GM19035 (cell line): ENCODE data around the gene GTPBP3.
A peak's percentile ranks its signal among the peaks of the same experiment; 100 is the strongest.

Experiments
- ATAC-seq: cut with Tn5 transposase; IDR thresholded peaks from one replicate; pipeline ENCODE4 v1.9.1; 2021; ENCODE audit not compliant: unreplicated experiment

Gene GTPBP3

DNA sequence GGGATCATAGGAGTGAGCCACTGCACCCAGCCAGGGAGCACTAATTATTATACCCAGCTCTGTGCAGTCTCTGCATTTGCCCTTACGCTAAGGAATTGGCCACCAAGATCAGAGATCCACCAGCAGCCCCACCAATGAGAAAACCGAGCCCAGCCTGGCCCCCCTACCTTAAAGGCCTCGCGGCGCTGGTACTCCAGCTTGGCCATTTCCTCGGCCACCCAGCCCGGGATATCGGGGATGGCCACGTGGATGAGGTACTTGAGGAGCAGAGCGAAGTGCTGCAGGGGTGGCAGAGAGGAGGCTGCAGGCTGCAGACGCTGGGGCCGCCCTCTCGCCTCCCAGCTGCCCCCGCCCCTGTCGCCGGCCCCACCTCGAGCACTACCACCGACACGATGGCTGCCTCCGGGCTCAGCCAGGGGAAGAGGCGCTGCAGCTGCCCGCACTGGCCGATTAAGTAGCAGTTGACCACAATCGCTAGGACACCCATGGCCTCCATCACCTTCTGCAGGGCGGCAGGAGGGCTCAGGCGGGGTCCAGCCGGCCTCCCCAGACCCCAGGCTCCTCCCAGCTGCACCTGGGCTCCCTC, 10.2 kb upstream of the GTPBP3 start:
- no peak for ATAC-seq

DNA sequence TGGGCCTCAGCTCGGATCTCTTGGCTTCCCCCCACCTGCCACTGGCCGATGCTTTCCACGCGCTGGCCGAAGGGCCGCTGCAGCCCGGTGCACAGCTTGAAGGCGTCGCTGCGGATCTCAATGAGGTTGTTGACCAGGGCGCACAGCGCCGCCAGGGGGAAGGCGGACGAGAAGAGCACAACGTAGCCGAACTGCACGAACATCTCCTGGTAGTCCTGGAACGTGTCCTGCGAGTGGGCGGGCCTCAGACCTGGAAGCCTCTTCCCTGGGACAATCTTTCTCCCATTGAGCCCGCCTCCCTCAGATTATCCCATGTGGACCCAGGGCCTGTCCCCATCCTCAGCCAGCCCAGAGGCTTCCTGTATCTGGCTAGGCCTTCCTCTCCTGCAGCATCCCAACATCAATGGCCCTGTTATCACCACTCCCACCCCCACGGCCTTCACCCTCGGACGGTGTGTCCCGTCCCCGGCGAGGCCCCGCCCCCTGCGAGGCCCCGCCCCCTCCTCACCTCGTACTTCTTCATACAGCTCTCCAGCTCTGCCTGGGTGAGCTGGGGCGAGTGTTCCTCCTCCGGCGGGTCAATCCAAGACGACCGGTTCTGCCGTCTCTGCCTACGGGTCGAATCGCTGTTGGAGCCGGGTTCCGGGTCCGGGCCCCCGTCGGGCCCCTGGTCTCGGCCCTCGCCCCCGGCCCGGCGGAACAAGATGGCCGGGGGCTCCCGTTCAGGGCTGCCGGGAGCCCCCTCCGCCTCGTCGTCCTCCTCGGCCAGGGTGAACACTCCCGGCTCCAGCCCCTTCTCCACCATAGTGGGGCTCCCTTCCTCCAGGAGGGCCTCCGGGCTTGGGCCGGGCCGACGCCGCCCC, 9.5 kb upstream of the GTPBP3 start:
- ATAC-seq = no peak

DNA sequence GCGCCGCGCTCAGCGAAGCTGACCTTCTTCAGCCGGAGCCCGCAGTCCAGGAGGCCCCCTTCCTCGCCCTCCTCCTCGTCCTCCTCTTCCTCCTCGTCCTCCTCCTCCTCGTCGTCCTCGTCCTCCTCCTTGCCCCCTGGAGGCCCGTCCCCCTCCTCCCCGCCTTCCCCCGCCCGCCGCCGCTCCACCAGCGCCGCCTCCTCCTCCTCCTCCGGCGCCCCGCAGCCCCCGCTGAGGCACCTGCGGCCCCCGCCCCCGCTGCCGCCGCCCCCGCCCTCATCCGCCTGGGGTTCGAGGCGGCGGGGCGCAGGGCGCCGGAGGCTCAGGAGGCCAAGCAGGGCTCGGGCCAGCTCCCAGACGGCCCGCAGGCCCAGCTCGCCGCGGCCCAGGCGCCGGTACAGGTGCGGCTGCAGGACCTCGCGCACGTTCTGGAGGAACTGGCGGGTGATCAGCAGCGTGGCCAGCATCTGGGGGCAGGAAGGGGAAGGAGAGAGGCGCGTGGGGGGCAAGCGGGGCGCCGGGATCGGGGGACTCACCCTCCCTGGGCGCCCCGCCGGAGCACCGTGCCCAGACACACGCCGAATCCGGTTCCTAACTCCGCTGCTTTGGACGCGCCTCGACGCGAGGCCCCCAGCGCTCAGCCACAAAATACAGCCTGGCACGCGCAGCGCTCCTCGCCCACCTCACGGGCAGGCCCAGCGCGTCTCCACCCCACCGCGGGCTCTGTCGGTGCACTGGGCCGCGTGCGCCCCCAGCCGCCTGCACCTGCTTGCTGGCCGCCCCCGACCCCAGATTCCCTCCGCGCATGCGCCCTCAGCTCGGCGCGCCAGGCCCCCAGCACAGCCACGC, 8.6 kb upstream of the GTPBP3 start:
- ATAC-seq = no peak

DNA sequence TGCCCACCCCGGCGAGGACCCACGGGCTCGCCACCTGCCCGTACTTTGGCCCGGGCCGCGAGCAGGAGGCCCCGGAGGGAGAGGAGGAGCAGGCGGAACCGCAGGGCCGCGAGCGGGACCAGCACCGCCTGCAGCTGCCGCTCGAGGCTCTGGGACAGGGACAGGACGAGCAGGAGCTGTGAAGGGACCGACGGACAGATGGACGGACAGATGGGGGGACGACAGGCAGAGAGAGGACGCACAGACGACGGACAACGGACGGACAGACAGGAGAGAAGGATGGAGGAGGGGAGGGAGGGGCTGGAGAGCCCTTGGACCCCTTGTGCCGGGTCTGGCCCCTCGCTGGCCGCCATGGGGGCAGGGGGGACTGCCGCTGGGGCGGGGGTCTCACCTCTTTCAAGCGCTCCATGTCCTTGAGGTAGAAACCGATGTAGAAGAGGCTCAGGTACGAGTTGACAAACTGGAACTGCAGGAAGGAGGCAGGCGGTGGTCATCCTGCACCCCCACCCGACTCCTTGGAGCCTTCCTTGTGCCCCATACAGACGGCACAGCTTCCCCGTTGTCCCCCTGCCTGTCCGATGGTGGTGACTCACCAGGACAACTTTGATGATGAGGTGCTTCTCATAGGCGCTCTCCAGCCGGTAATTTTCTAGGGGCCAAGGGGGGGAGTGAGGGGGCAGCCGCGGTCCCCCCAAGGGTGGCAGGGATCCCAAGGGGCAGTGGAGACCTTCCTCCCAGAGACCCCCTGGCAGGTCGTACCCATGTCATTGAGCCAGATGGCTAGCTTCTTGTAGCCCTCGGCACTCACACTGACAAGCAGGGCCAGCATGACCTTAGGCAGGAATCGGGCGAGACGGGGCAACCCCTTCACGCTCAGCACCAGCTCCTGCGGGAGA, 7.7 kb upstream of the GTPBP3 start:
- ATAC-seq = no peak

DNA sequence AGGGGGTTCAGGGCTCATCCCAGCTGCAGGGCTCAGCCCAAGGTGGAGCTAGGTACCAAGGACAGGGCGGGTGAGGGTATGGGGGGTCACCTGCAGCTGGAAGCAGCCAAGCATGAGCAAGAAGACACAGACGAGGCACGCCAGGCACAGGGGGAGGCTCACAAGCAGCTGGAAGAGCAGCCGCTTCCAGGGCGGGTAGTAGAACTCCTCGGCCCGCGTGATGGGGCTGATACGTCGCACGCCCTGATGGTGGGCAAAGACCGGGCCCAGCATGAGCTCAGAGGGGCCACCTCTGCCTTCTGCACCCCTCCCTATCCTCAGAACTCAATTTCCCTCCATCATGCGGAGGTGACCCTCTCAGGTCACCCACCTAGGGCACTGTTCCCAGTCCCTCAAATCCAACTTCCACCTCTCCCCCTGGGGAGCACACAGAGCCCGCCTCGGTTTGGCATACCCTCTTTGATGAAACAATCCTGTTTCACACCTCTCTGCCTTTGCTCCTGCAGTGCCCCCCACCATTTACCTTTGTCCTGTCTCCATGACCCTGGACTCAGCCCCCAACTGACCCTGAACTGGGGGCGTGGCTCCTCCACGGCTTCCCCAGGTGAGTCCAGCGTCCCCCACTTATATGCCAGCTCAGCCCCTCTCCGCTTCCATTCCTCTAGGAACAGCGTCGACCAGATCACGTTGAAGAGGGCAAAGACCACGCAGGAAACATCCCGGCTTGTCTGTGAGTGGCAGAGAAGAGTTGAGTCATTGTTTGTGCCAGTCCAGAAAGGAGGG, 6.9 kb upstream of the GTPBP3 start:
- ATAC-seq = no peak

DNA sequence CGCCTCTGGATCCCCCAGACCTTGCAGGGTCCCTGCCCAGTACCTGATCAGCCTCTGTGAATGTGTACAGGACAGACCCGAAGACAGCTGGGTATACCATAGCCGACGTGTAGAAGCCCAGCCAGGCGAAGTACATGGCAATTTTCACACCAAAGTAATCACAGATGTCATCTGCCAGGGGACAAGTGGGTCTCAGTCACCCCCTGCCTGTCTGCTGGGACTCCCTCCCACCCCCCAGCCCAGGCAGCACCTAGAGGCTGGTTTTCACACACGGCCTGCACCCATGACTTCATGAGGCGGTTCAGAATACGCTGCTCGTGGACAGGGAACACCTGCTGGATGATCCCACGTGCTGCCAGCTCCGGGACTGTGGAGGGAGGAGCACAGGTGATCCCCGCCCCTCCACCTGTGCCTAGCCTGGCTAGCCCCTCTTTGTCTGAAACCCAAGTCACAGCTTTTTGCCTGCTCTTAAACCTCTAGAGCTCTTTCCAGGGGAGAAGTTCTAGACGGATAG, 6.3 kb upstream of the GTPBP3 start:
- ATAC-seq = no peak

DNA sequence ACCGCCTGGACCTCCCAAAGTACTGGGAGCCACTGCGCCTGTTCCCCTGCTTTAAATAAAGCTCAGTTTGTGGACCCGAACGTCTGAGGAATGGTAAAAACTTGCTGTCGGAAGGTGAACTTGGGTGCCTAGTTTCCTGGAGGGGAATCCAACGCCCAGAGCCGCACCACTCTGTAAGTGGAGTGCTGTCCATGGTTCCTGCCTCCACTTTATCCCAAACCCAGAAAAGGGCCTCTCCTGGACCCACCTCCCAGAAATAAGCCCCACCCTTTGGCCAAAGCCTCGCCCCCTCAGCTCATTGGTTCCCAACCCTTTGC, 5.0 kb upstream of the GTPBP3 start:
- ATAC-seq = no peak

DNA sequence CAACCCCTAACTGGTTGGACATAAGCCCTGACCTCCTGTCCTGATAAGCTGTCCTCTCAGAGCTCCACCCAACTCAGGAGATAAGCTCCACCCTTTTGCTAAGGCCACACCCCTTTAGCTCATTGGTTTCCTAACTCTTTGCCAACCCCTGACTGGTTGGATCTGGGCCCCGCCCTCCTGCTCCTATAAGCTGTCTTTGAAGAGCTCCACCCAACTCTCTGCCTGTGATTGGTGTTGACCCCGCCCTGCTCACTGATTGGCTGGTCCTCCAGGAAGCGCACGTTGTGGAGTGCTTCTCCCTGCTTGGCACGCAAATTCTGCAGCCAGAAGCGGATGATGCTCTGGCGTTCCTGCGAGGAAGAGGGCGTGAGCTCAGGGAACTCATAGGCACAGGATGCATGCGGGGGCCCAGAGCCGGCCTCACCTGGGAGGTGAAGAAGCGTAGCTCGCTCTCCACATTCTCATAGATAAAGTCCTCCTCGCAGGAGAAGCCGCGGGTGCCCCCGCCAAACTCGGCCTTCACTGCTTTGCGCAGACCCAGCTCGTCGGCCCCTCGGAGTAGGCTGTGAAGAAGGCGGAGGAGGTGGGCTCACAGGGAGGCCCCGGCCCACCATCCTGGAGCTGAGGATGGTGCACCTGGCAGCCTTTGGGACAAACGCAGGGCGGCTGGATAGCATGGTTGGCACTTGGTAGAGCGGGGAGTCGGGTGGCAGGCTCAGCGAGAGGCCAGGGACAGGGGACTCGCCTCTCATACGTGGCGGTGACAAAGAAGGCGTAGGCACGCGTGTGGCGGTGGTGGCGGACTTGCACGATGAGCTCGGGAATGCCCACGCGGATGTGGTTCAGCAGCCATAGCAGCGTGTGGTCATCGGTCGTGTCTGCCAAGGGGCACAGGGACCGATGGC, 4.4 kb upstream of the GTPBP3 start:
- no peak for ATAC-seq

DNA sequence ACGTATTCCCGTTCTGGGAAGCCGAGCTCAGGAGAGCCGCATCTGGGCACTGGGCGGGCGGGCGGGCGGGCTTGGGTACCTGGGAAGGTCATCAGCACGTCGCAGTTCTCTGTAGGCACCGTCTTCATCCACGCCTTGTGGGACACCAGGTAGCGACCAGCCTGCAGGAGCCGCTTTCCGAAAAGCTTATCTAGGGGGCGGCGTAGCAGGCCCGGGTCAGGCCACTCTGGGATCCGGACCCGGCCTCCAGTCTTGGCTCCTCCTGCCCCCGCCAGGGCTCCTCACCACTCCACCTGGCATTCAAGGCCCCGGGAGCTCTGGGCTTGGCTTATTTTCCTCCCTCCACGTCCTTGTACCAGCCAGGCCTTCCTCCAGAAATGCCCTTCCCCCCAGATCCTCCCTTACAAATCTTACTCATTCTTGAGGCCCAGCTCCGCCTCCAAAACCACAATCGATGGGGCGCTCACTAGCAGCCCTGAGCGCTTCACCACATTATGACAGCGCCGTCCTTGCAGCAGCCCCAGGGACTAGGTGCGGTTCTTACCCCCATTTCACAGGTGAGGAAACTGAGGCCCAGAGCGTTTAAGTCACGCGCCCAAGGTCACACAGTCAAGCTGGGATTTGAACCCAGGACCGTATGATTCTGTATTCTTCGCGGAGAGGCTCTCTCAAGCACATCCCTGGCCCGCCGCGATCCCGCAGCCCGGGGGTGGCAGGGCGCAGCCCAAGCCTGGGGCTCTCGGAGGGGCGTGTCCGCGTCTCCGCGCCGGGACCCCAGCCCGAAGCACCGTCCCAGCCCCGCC, 3.5 kb upstream of the GTPBP3 start:
- peak; percentile 5 for ATAC-seq

DNA sequence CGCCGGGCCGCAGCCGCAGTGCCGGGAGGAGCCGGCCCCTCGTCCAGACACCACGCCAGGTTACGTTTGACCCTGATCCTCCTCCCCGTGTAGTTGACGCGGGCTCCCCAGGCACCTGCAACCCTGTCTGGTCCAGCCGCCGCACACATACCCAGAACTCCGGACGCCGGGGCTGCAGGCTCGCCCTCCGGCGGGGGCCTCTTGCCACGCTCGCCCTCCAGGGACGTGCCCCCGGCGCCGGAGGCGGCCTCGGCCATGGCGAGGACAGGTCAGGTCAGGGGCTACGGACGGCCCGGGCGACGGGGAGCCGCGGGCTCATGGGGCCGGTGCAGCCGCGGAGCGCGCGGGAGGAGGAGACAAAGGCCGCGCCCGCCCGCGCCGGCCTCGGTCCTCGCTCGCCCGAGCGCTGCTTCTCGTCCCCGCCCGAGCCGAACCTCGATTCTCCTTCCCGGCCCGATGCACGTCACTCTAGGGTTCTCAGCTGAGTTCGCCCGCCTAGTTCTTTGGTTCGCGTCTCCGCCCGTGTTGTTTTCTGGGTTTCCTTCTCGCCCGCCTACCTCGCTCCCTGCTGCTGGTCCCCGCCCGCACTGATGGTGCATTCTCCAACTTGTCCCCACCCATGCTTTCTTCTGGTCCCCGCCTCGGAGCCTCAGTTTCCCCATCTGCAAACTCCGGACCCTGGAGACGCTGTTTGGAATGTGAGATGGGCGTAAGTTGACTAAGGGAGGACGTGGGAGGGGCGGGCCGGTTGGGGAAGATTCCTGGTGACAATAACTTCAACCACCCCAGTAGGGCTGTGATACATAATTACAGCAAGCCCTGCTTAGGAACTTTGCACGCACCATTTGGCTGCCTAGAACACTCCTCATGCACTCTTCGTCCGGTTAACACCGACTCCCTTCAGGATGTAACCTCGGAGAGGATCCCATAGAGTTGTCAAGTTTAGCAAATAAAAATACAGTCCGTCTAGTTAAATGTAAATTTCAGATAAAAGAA, 2.6 kb upstream of the GTPBP3 start, which contains the start of gene ANO8:
Gene ANO8, minus strand, starts transcription at position 442 of the 996 bp plus-strand sequence. Its CDS starts 185 bp downstream, at position 257.
- peak; percentile 47 for ATAC-seq

DNA sequence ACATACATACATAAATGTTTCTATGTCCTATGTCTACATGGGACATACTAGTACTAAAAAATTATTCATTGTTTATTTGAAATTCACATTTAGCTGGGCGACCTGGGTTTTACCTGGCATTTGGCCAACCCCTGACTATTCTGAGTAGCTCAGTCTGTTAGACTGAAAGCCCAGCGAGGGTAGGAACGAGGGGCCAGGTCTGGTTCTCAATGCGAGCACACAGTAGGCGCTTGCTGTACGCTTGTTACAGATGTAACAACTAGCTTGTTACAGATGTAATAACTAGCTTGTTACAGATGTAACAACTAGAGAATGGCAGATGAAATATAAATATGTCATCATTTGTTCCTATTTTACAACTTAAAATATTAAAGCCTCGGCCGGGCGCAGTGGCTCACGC, 1.8 kb upstream of the GTPBP3 start:
- no peak for ATAC-seq

DNA sequence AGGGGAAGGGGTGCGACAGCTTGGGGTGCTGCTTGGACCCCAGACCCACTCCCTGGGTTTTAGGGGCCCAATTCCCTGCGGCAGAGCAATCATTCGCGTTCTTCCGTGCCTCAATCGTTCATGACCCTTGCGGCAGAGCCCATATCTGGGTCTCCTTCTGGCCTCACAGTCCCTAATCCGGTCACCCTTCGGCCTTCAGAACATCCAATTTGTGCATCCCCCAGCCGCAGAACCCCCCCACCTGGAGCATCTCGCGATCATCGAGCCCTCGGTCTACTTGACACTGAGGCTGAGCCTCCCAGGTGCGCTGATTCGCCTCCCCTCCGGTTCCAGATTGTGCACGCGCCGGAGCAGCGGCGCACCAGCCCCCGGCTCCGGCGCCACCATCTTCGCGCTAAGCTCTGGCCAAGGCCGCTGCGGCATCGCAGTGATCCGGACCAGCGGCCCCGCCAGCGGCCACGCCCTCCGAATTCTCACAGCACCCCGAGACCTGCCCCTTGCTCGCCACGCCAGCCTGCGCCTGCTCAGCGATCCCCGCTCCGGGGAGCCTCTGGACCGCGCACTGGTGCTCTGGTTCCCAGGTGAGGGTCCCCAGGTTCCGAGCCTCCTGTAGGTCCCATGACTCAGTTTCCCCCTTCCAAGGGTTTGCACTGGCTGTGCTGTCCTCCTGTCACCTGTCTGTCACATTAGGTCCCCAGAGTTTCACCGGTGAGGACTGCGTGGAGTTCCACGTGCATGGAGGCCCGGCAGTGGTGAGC, 501 bp downstream of the GTPBP3 start:
- ATAC-seq = peak; percentile 2

DNA sequence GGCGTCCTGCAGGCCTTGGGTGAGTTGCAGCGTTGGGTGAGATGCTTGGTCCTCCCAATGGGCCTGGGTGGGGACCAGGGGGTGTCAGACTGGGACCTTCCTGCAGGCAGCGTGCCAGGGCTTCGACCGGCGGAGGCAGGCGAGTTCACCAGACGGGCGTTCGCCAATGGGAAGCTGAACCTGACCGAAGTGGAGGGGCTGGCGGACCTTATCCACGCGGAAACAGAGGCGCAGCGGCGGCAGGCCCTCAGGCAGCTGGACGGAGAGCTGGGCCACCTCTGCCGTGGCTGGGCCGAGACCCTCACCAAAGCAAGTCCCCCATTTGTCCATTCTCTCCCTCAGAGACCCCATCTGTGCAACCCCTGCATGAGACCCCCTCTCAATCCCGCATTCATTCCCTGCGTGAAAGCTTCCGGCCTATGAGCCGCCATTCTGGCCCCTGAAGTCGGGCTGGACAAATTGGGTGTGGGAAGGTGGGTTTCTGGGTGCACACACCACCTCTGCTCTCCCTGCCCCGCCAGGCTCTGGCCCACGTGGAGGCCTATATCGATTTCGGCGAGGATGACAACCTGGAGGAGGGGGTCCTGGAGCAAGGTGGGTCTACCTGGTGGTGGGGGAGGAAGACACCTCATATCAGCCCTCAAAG, 1.2 kb downstream of the GTPBP3 start:
- no peak for ATAC-seq

DNA sequence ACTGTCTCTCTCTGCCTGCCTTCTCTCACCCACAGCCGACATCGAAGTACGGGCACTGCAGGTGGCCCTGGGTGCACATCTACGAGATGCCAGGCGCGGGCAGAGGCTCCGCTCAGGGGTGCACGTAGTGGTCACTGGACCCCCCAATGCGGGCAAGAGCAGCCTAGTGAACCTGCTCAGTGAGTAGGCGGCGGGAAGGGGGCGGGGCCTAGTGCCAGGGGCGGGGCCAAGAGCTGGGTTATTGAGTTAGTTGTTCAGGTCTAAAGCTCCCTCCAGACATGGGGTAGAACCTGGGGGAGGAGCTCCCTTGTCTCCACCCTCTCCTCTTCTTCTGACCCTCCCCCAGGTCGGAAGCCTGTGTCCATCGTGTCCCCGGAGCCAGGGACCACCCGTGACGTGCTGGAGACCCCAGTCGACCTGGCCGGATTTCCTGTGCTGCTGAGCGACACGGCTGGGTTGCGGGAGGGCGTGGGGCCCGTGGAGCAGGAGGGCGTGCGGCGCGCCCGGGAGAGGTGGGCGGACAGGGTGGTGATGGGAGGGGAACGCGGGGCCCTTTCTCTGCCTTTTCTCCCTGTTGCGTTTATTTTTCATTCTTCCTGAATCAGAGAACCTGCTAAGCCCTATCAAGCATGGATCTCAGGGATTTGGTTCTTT, 1.9 kb downstream of the GTPBP3 start:
- ATAC-seq = no peak

DNA sequence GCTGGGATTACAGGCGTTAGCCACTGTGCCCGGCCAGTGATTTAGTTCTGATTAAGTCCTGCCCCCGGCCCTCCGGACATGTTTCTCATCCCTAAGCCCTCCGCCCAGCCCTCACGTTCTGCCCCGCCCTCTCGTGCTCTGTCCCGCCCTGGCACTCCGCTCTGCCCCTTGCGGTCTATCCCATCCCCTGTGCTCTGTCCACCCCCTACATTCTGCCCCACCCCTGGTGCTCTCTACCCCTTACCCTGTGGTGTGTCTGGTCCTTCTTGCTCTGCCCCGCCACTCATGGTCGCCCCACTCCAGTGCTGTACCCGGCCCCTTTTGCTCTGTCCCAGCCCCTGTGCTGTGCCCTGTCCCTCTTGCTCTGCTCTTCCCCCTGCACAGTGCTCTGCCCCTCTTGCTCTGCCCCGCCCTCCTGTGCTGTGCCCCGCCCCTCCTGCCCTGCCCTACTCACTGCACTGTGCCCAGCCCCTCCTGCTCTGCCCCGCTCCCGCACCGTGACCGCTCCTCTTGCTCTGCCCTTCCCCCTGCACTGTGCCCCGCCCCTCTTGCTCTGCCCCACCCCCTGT, 3.0 kb downstream of the GTPBP3 start:
- no peak for ATAC-seq
